Rectal smooth muscle tissue (tissue), 1 donor: Measurements from ENCODE around the gene RNF26.

ENCODE experiments used
- H3K27ac ChIP-seq: one replicate; pipeline ENCODE4 v1.7.0; 2013; ENCODE audit warnings: low read depth, low read length, inconsistent platforms
- H3K27me3 ChIP-seq: one replicate; pipeline ENCODE4 v1.7.0; 2013; ENCODE audit warnings: low read length; ENCODE audit not compliant: control insufficient read depth, insufficient read depth
- H3K36me3 ChIP-seq: one replicate; pipeline ENCODE4 v1.7.0; 2013; ENCODE audit warnings: low read length; ENCODE audit not compliant: control insufficient read depth, insufficient read depth
- H3K4me1 ChIP-seq: one replicate; pipeline ENCODE4 v1.7.0; 2013; ENCODE audit warnings: low read length; ENCODE audit not compliant: control insufficient read depth, insufficient read depth
- H3K4me3 ChIP-seq: one replicate; pipeline ENCODE4 v1.7.0; 2013; ENCODE audit warnings: low read length
- H3K9ac ChIP-seq: one replicate; pipeline ENCODE4 v1.7.0; 2013; ENCODE audit warnings: low read length

The RNF26 gene

GRCh38 chr11:119341222-119342022, 7.1 kb downstream of the RNF26 start:
- Histone ChIP-seq H3K9ac (no peak overlapping the region), H3K4me1 (peaks cover 20% of the 10 kb centered on the region), H3K36me3 (no peaks in the 10 kb centered on the region), H3K27me3 (peaks cover 19% of the 10 kb centered on the region), H3K27ac (peak overlapping the region; percentile 73), H3K4me3 (peak overlapping the region; percentile 59)

- H3K9ac ChIP-seq = no peak overlapping the region
- H3K27me3 ChIP-seq = peaks cover 19% of the 10 kb centered on the region
- peaks cover 20% of the 10 kb centered on the region for H3K4me1 ChIP-seq
- H3K4me3 ChIP-seq = no peak overlapping the region
- no peak overlapping the region for H3K27ac ChIP-seq
- H3K36me3 ChIP-seq = no peaks in the 10 kb centered on the region
Measured at GRCh38 chr11:119342023-119342300, 7.6 kb downstream of the RNF26 start.

DNA sequence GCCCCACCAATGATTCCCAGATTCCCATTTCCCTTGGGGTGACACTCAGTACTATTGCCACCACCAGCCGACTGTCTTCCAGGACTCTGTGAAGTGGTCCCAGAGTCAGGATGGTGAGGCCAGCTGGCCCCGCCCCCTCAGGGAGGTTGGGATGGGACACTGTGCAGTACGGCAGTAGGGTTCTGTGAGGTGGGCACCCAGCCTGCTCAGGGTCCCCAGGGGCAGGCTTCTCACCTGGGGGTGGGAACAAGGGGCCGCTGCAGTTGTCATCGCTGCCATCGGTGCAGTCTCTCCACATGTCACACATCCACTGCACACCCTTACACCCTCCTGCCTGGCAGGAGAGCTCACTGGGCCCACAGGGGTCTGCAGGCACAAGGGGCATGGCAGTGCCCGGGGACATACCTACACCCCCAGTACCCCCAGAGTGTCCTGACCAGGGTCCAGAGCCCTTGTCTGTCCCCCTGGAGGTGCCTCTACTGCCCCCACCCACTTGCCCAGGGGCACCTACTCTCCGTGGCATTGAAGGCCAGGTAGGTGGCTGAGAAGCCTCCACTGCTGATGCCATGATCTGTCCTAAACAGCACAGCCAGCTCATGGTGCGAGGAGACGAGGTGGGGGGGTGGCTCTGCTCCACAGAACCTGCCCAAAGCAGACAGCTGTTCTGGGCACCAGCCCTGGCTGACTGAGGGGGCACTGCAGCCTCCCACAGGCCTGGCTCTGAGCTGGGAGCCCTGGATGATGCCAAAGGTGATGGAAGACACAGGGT, 8.2 kb downstream of the RNF26 start:
- H3K9ac ChIP-seq = no peak overlapping the region
- no peaks in the 10 kb centered on the region for H3K36me3 ChIP-seq
- no peak overlapping the region for H3K27ac ChIP-seq
- H3K27me3 ChIP-seq = peaks cover 19% of the 10 kb centered on the region
- H3K4me3 ChIP-seq = no peak overlapping the region
- peaks cover 20% of the 10 kb centered on the region for H3K4me1 ChIP-seq

- H3K4me1 ChIP-seq = peaks cover 14% of the 10 kb centered on the region
- H3K36me3 ChIP-seq = no peaks in the 10 kb centered on the region
- H3K4me3 ChIP-seq = no peak overlapping the region
- peaks cover 19% of the 10 kb centered on the region for H3K27me3 ChIP-seq
- H3K9ac ChIP-seq = no peak overlapping the region
- no peak overlapping the region for H3K27ac ChIP-seq
Measured at GRCh38 chr11:119343726-119344125, 9.4 kb downstream of the RNF26 start.

DNA sequence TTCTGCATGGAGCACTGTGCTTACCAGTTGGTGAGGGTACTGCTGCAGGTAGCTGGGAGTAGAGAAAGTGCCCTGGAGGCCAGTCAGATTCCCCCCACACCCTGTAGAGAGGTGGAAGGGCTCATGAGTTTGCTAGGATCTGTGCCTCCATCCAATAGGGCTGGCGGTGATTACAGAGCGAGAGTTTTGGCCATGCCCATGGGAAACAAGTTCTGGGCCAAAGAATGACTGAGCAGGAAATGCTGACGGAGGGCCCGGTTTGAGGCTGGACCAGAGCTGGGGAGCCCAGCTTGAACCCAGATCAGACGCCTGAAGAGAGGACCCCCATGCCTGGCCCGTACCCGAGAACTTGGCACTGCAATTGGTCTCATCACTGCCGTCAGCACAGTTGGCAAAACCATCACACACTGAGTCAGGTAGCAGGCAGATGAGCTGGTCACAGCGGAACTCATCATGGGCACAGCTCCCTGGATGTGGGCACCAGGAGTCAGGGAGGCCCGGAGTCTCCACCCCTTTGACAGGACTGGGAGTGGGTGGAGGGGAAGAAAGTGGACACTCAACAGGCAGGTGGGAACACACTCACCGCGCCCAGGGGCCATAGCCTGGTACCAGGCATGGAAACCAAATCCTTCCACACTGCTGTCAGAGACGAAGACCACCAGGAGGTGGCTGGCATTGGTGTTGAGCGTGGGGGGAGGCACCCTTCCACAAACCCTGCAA, 10.1 kb downstream of the RNF26 start:
- H3K9ac ChIP-seq = no peak overlapping the region
- no peak overlapping the region for H3K4me3 ChIP-seq
- H3K36me3 ChIP-seq = no peaks in the 10 kb centered on the region
- H3K4me1 ChIP-seq = peaks cover 7% of the 10 kb centered on the region
- no peak overlapping the region for H3K27ac ChIP-seq
- H3K27me3 ChIP-seq = peaks cover 19% of the 10 kb centered on the region

GRCh38 chr11:119345685-119346084, 11.4 kb downstream of the RNF26 start:
- H3K4me1 ChIP-seq = peaks cover 6% of the 10 kb centered on the region
- peaks cover 16% of the 10 kb centered on the region for H3K27me3 ChIP-seq

GRCh38 chr11:119346605-119347004, 12.3 kb downstream of the RNF26 start, which contains the start of gene MFRP:
Gene MFRP, minus strand, starts transcription at chr11:119346705. Its CDS starts 192 bp downstream, at chr11:119346513.
- Histone ChIP-seq H3K36me3 (no peaks in the 10 kb centered on the region), H3K27ac (no peak within 1 kb of the TSS), H3K27me3 (peaks cover 8% of the 10 kb centered on the region), H3K4me1 (no peaks in the 10 kb centered on the region), H3K4me3 (no peak within 1 kb of the TSS), H3K9ac (no peak within 1 kb of the TSS)

More at GRCh38 chr11:119345685-119346084, 11.4 kb downstream of the RNF26 start:
- Histone ChIP-seq H3K36me3 (no peaks in the 10 kb centered on the region), H3K27ac (no peak overlapping the region), H3K4me3 (no peak overlapping the region), H3K9ac (no peak overlapping the region)

- Histone ChIP-seq H3K27me3 (peaks cover 8% of the 10 kb centered on the region), H3K27ac (no peak overlapping the region), H3K4me3 (no peak overlapping the region), H3K36me3 (no peaks in the 10 kb centered on the region), H3K4me1 (no peaks in the 10 kb centered on the region), H3K9ac (no peak overlapping the region)
Measured at GRCh38 chr11:119347242-119347641, 12.9 kb downstream of the RNF26 start.

DNA sequence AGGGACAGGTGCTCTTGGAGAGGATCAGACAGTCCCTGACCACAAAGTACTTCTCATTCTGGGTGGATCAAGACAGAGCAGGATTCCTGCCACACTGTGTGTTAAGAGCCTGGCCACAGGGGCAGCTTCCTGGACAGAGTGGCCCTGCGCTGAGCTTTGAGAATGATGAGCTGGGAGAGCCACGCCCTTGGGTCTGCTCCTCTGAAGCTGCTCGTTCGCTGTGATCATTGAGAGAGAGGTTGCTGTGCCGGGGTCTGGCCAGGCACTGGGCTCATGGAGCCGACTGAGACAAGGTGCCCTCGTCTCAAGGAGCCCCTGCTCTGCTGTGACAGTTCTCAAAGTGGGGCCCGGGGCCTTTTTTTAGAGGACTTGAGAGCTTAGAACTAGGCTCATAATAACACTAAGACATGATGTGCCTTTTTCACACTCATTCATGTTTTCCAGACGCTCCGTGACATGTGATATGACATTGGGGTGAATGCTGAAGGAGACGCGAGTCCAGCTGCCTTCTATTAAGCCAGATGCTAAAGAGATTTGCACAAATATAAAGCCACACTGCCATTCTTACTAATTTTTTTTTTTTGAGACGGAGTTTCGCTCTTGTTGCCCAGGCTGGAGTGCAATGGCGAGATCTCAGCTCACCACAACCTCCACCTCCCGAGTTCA, 13.7 kb downstream of the RNF26 start:
- Histone ChIP-seq H3K4me3 (no peak overlapping the region), H3K27me3 (peaks cover 8% of the 10 kb centered on the region), H3K9ac (no peak overlapping the region), H3K4me1 (no peaks in the 10 kb centered on the region), H3K36me3 (no peaks in the 10 kb centered on the region), H3K27ac (no peak overlapping the region)

DNA sequence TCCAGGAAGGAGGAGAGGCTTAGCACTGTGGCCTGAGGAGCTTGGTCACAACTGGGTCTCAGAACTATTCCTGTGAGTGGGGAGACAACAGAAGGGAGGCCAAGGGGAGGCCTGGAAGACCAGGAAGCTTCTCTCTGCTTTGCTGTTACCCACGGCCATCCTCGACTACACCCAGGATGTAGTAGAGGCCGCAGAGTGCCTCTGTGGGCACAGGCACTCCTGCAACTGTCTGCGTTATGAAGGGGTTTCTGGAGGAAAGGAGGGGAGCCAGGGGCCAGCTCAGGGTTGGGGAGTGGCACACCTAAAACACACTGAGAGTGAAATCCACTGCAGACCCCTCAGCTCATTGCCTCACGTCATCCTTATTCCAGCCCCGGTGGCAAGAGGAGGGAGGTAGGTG, 16.0 kb downstream of the RNF26 start:
- Histone ChIP-seq H3K4me1 (no peaks in the 10 kb centered on the region), H3K4me3 (no peak overlapping the region), H3K9ac (no peak overlapping the region), H3K27me3 (no peaks in the 10 kb centered on the region), H3K27ac (no peak overlapping the region), H3K36me3 (no peaks in the 10 kb centered on the region)

DNA sequence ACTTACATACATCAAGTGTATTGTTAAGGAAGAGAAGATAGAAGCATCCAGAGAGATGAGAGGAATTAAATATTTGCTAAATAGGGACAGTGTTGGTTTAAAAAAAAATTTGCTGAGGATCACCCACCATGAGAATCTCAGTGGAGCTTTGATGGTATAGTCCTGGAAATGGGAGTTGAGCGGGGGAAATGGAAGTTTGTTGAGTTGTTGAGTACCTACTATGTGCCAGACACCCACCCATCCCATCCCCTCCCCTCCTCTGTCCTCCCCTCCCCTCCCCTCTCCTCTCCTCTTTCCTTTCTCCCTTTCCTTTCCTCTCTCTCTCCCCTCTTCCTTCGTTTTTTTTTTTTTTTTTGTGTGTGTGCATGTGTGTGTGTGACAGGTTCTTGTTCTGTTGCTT, 16.9 kb downstream of the RNF26 start:
- H3K4me1 ChIP-seq = no peaks in the 10 kb centered on the region
- H3K27ac ChIP-seq = no peak overlapping the region
- H3K27me3 ChIP-seq = no peaks in the 10 kb centered on the region
- H3K9ac ChIP-seq = no peak overlapping the region
- H3K36me3 ChIP-seq = no peaks in the 10 kb centered on the region
- no peak overlapping the region for H3K4me3 ChIP-seq

DNA sequence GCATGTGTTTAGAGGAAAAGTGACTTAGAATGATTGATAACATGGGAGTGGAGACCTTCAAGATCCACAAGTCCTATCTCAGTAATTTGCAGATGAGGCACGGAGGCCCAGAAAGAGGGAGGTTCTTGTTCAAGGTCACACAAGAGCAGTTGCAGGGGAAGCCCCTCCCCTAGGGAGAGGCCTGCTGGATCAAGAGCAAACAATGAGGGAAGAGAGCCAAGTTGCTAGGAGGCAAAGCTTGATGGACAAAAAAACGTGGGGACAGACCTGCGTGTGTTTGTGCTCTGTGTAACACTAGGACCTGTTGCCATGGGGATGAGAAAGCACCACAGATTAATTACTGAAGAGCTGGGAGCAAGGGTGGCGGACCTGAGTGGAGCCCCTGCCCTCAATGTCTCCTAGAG, 18.5 kb downstream of the RNF26 start:
- no peak overlapping the region for H3K9ac ChIP-seq
- no peak overlapping the region for H3K4me3 ChIP-seq
- H3K27me3 ChIP-seq = no peaks in the 10 kb centered on the region
- H3K36me3 ChIP-seq = no peaks in the 10 kb centered on the region
- H3K4me1 ChIP-seq = no peaks in the 10 kb centered on the region
- H3K27ac ChIP-seq = no peak overlapping the region
